GM12878 (cell line): ENCODE measurements around the gene PRIMPOL. TPM values are rescaled to one million over a fixed set of nuclear protein-coding genes. Genes with fewer than 3 reads are reported as not detected.

Source experiments
- ATAC-seq: fragments of 200-7000 bp; cut with Tn5 transposase; 3 replicates; pipeline ENCODE4 v1.9.1; 2020; ENCODE audit warnings: mild to moderate bottlenecking, moderate library complexity
- BruUV-seq: library from RNA; stranded (reverse); fragments of 400-500 nt; replicated peaks from 2 replicates; lab custom pipeline; 2021; lab: Mats Ljungman, UMichigan
- CTCF ChIA-PET: fragments of 300-600 bp; sonication (Branson Sonifier 250); formaldehyde crosslinking; extraction: SDS; loops from one replicate; lab custom pipeline; 2021; ENCODE audit warnings: inconsistent platforms; lab: Yijun Ruan, JAX
- POLR2A ChIA-PET: fragments of 350-600 bp; formaldehyde crosslinking; extraction: SDS; loops from one replicate; lab custom pipeline; 2021; ENCODE audit warnings: inconsistent platforms; lab: Charles Lee
- RAD21 ChIA-PET: fragments of 300-600 bp; sonication (Branson Sonifier 250); formaldehyde crosslinking; loops from one replicate; lab custom pipeline; 2023; ENCODE audit warnings: antibody characterized with exemption; ENCODE audit not compliant: unreplicated experiment; lab: Charles Lee
- SMC1A ChIA-PET: fragments of 300-600 bp; sonication (Branson Sonifier 250); formaldehyde crosslinking; loops from one replicate; lab custom pipeline; 2023; ENCODE audit not compliant: unreplicated experiment, uncharacterized antibody; lab: Charles Lee
- DNase-seq: peaks from one replicate; pipeline ENCODE4 v3.0.0-alpha.2; 2011; ENCODE audit warnings: low read depth, low spot score
- FAIRE-seq: peaks from 3 replicates; lab custom pipeline; 2011; peaks lifted over from hg19 to GRCh38; lab: Jason Lieb, UNC
- H2AFZ ChIP-seq: 2 replicates; pipeline ENCODE4 v1.6.0; 2011; ENCODE audit warnings: low read depth, low read length, control low read depth; ENCODE audit not compliant: control insufficient read depth
- H3K27ac ChIP-seq: 2 replicates; pipeline ENCODE4 v1.5.1; 2011; ENCODE audit warnings: control low read depth; ENCODE audit not compliant: control insufficient read depth, insufficient read depth
- H3K27me3 ChIP-seq, 2 experiments: replicated peaks in 1 of 2; 2 replicates each; pipeline versions ENCODE4 v1.6.0 to v1.6.1; 2011; ENCODE audit warnings: low read length in 1 of 2; ENCODE audit not compliant: control insufficient read depth in 2 of 2, insufficient read depth in 2 of 2
- H3K36me3 ChIP-seq, 2 experiments: 2 replicates each; pipeline ENCODE4 v1.5.1; 2011; ENCODE audit warnings: low read length in 1 of 2; ENCODE audit not compliant: control insufficient read depth in 2 of 2, insufficient read depth in 2 of 2
- H3K4me1 ChIP-seq: 2 replicates; pipeline ENCODE4 v1.6.1; 2011; ENCODE audit warnings: mild to moderate bottlenecking, low read length, moderate library complexity, mixed read lengths; ENCODE audit not compliant: control insufficient read depth, insufficient read depth
- H3K4me2 ChIP-seq: 2 replicates; pipeline ENCODE4 v1.6.0; 2011; ENCODE audit warnings: control low read depth; ENCODE audit not compliant: control insufficient read depth, insufficient read depth
- H3K4me3 ChIP-seq: fragments of 200-600 bp; sonication (generic); 2 replicates; pipeline ENCODE4 v1.5.1; 2016
- H3K79me2 ChIP-seq: 2 replicates; pipeline ENCODE4 v1.6.0; 2011; ENCODE audit warnings: low read length; ENCODE audit not compliant: control insufficient read depth, insufficient read depth
- H3K9ac ChIP-seq: 2 replicates; pipeline ENCODE4 v1.8.0; 2011; ENCODE audit warnings: low read length, control low read depth, mixed read lengths; ENCODE audit not compliant: control insufficient read depth, insufficient read depth
- H3K9me3 ChIP-seq: replicated peaks from 3 replicates; pipeline ENCODE4 v1.5.1; 2011; ENCODE audit warnings: mild to moderate bottlenecking, low read length; ENCODE audit not compliant: control insufficient read depth, insufficient read depth
- H4K20me1 ChIP-seq: 2 replicates; pipeline ENCODE4 v1.6.0; 2011; ENCODE audit not compliant: control insufficient read depth, insufficient read depth
- CREM ChIP-seq: IDR thresholded peaks from 2 replicates; pipeline ENCODE4 v1.6.1; 2014; ENCODE audit warnings: antibody characterized with exemption, low read depth
- FOS ChIP-seq: IDR thresholded peaks from 3 replicates; pipeline ENCODE4 v1.6.1; 2011; ENCODE audit warnings: borderline replicate concordance; ENCODE audit not compliant: insufficient read length; ENCODE audit errors: extremely low read depth
- GATAD2B ChIP-seq: fragments of 450-650 bp; conservative IDR thresholded peaks from 2 replicates; pipeline ENCODE4 v1.6.1; 2017; ENCODE audit warnings: low read depth, mild to moderate bottlenecking, moderate library complexity
- JUNB ChIP-seq: IDR thresholded peaks from 2 replicates; pipeline ENCODE4 v1.6.1; 2016; ENCODE audit warnings: antibody characterized with exemption, mild to moderate bottlenecking
- MAX ChIP-seq: IDR thresholded peaks from 2 replicates; pipeline ENCODE4 v1.6.1; 2012; ENCODE audit warnings: low read depth, low read length, improper control_type of control experiment
- NBN ChIP-seq: fragments of 450-650 bp; IDR thresholded peaks from 2 replicates; pipeline ENCODE4 v1.6.1; 2016
- NFYA ChIP-seq: IDR thresholded peaks from 2 replicates; pipeline ENCODE4 v1.6.1; 2011; ENCODE audit warnings: low read depth, mild to moderate bottlenecking, low read length, improper control_type of control experiment, borderline replicate concordance
- NKRF ChIP-seq: fragments of 450-650 bp; conservative IDR thresholded peaks from 2 replicates; pipeline ENCODE4 v1.6.1; 2017; ENCODE audit warnings: mild to moderate bottlenecking, moderate library complexity
- NR2C1 ChIP-seq: fragments of 450-650 bp; IDR thresholded peaks from 2 replicates; pipeline ENCODE4 v1.6.1; 2017; ENCODE audit warnings: antibody characterized with exemption, mild to moderate bottlenecking, moderate library complexity
- PML ChIP-seq: IDR thresholded peaks from 2 replicates; pipeline ENCODE4 v1.6.1; 2012; ENCODE audit warnings: low read length, inconsistent platforms
- SP1 ChIP-seq: IDR thresholded peaks from one replicate; pipeline ENCODE4 v1.6.1; 2011; ENCODE audit warnings: low read depth, low read length
- ZBTB33 ChIP-seq: fragments of 450-650 bp; IDR thresholded peaks from 2 replicates; pipeline ENCODE4 v1.6.1; 2017; ENCODE audit warnings: mild to moderate bottlenecking
- WGBS: methylation state at CpG from one replicate; pipeline ENCODE4 v1.1.6; 2016; ENCODE audit warnings: low lambda C conversion rate; ENCODE audit not compliant: insufficient replicate concordance, insufficient coverage; ENCODE audit errors: missing lambda C conversion rate; 5-methylcytosine and 5-hydroxymethylcytosine counted together
- in situ Hi-C: fragments of 300-500 bp; cut with MboI; formaldehyde crosslinking; loops from 9 replicates; pipeline ENCODE4 v1.14.3; 2018; ENCODE audit warnings: mixed read lengths
- intact Hi-C: fragments of 100-400 bp; cut with micrococcal nuclease; formaldehyde crosslinking; loops from one replicate; pipeline ENCODE4 v1.14.2; 2022; ENCODE audit not compliant: unreplicated experiment
- polyA plus RNA-seq, 11 experiments: library from polyadenylated mRNA; depleted of rRNA in 4 of 11; unstranded in 6 of 11; stranded (reverse) in 5 of 11; fragments of >200 nt; fragmentation: Nextera tagmentation in 4 of 11; fragmentation: Illumina TruSeq in 1 of 11; extraction: Ambion mirVana in 4 of 11; extraction: Trizol in 1 of 11; gene quantifications; 1 replicate in 1 of 11; 2 replicates in 10 of 11; pipeline versions ENCODE4 v1.2.1 to v1.2.3, GENCODE V29; 2011 to 2016; ENCODE audit warnings: inconsistent platforms in 2 of 11, missing spikeins in 2 of 11, low read depth in 1 of 11
- total RNA-seq, 4 experiments: library from RNA; depleted of rRNA in 3 of 4; stranded (reverse); fragments of >200 nt in 3 of 4; fragmentation: Illumina TruSeq in 1 of 4; extraction: Trizol in 1 of 4; gene quantifications; 2 replicates each; pipeline versions ENCODE4 v1.2.1 to v1.2.3, GENCODE V29; 2013 to 2021
- TF ChIP-seq, protein P1 (sequence below): fragments of 450-650 bp; IDR thresholded peaks from 2 replicates; pipeline ENCODE4 v1.6.1; 2018; ENCODE audit warnings: borderline replicate concordance, mild to moderate bottlenecking; ENCODE audit not compliant: partially characterized antibody

Gene PRIMPOL
- total and polyA plus RNA-seq, 10 of the 15 experiments (the other 5 are each of a cell fraction or from before 2014, with no cell fraction given) = 10.6 to 23.7 (median 14.0) TPM

DNA sequence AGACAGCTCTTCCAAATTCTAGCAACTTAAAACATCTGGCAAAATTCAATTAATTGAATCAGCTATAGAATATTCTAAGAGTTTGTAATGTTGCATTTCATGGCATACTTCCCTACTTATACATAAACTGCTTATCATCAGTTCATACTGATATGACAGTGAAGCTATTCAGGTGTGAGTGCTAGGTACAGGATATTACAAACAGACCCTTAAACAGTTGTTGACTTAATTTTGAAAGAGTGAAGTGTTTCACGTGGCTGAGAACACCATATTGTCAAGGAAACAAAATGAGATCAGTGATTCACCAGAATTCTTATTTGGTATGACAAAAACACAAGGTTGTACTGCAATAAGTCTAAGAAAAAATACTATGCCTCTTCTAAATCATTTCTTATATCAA lies 56.9 kb downstream of the PRIMPOL start:
- RAD21 ChIA-PET = interaction anchor here (1.1 kb wide), 1 partner anchor 16 kb away, joined by 5 read pairs; no protein-coding TSS in a partner anchor
- Histone ChIP-seq H3K4me1 (no peaks in the 10 kb centered on the region), H3K27ac (no peak overlapping the region), H3K9ac (no peak overlapping the region), H3K79me2 (no peaks in the 10 kb centered on the region), H3K4me3 (no peak overlapping the region), H4K20me1 (no peaks in the 10 kb centered on the region), H3K4me2 (no peak overlapping the region), H3K9me3 (no peaks in the 10 kb centered on the region; the same call in none of the 3 replicates), H3K36me3 (peaks cover 8 to 21% of the 10 kb centered on the region in 2 experiments), H2AFZ (no peak overlapping the region; the same call in 1 of the 2 replicates)
- SMC1A ChIA-PET = interaction anchor here (0.5 to 1.1 kb wide), 5 partner anchors 9 to 156 kb away, joined by 3 to 6 read pairs (median 4); no protein-coding TSS in a partner anchor
- CTCF ChIA-PET = no interaction called here
- ATAC-seq = no peak
- POLR2A ChIA-PET = no interaction called here
- in situ Hi-C loops = no loop called here
- WGBS = 5% methylated on average over 1 of the region's 1 CpG
- intact Hi-C loops = no loop called here
- BruUV-seq = no TSS peak
- no peak for TF ChIP-seq CREM
- no peak for TF ChIP-seq FOS
- no peak for TF ChIP-seq NR2C1
- no peak for TF ChIP-seq JUNB
- no peak for TF ChIP-seq GATAD2B
- no peak for TF ChIP-seq ZBTB33
- TF ChIP-seq, protein P1, sequence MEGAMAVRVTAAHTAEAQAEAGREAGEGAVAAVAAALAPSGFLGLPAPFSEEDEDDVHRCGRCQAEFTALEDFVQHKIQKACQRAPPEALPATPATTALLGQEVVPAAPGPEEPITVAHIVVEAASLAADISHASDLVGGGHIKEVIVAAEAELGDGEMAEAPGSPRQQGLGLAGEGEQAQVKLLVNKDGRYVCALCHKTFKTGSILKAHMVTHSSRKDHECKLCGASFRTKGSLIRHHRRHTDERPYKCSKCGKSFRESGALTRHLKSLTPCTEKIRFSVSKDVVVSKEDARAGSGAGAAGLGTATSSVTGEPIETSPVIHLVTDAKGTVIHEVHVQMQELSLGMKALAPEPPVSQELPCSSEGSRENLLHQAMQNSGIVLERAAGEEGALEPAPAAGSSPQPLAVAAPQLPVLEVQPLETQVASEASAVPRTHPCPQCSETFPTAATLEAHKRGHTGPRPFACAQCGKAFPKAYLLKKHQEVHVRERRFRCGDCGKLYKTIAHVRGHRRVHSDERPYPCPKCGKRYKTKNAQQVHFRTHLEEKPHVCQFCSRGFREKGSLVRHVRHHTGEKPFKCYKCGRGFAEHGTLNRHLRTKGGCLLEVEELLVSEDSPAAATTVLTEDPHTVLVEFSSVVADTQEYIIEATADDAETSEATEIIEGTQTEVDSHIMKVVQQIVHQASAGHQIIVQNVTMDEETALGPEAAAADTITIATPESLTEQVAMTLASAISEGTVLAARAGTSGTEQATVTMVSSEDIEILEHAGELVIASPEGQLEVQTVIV = no peak
- TF ChIP-seq NFYA = no peak
- TF ChIP-seq PML = no peak
- TF ChIP-seq NKRF = no peak
- TF ChIP-seq SP1 = no peak
- no peak for TF ChIP-seq NBN
- TF ChIP-seq MAX = no peak
- TF ChIP-seq, all 136 proteins: peak for 0
- no peak for DNase-seq
- H3K27me3 ChIP-seq = no peaks in the 10 kb centered on the region
- FAIRE-seq = no peak
